Activated CD8-positive, alpha-beta memory T cell treated with anti-CD3 and anti-CD28 coated beads for 4 hours (primary cell): ENCODE measurements around the gene P4HA2.

Experiments
- DNase-seq, 2 donors: peaks; one replicate each; pipeline ENCODE4 v3.0.0-alpha.2; 2020; ENCODE audit warnings: low read depth in 2 of 2

P4HA2 gene

DNA sequence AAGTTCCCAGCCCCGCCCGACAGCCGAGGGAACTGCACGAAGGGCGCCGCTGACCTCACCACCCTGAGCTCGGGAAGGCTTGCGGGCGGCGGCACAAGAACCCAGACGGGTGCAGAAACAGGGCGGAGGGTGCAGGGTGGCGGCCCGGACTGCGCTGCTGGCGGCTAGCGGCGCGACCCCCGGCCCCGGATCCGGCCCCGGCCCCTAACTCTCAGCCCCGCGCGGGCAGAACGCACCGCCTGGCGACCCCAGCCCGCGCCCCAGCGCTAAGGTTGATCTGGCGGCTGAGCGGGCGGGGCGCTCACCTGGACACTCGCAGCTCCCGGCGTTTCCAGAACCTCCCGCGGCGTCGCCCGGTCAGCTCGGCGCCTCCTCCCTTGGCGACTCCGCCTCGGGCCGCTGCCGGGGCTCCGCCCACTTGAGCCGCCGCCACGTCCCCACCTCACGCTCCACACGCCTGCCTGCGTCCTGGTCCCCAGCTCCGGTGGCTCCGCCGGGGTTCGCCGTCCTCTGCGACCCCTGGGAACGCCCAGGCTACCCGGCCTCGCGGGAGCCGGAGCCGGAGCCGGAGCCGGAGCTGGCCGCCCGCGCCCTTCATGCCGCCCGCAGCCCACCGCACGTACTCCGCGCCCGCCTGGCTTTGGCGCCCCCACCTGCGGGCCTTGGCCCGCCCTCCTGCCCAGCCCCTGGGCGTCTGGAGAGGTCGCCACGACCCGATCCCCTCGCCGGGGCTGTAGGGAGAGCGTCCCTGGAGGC lies at the start of gene P4HA2:
Gene P4HA2 (minus strand): TSS at position 369 of the 756 bp plus-strand sequence. CDS start 9,227 bp downstream, outside the sequence.
- no peak for DNase-seq

DNA sequence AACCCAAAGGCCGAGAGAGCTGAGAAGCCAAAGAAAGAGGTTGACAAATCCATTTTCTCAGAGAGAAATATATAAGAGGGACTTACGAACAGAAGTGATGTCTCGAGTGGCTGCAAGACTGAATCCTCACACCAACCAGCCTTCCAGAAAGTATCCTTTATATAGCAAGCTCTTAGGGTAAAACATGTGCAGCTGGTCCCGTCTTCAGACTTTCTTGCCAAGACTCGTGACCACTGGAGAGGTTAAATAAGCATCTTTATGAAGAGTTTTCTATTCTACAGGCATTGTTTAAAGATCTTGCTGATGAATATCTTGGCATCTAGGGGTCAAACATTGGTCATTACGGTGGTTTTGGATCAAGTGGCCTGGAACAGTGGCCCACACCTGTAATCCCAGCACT lies 49.6 kb upstream of the P4HA2 start:
- no peak for DNase-seq

DNA sequence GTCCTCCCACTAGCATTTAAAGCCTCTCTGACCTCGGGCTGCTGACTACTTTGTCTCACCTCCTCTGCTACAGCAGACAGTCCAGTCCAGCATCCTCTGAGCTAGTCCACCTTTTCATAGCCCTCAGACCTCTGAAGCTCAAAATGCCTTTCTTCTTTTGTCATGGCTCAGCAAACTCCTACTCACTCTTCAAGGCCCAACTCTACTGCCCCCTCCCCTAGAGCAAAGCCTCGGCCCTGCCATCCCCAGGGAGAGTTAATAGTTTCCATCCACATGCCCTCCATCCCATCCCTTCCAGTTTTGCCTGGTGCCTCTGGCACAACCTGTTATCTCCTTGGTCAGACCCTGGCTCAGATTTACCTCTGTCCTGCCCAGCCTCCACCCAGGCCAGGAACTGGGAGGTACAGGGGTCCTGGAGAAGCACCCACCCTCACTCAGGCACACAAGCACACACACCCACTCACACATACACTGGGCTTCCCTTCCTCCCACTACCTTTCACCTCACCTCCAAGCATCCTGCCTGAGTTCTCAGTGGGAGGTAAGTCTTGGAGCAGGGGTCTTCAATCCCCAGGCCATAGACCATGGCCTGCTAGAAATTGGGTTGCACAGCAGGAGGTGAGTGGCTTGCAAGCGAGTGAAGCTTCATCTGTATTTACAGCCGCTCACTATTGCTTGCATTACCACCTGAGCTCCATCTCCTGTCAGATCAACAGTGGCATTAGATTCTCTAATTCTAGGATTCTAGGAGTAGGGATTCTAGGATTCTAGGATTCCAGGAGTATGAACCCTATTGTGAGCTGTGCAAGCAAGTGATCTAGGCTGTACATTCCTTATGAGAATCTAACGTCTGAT lies 47.9 kb upstream of the P4HA2 start:
- DNase-seq: no peak

DNA sequence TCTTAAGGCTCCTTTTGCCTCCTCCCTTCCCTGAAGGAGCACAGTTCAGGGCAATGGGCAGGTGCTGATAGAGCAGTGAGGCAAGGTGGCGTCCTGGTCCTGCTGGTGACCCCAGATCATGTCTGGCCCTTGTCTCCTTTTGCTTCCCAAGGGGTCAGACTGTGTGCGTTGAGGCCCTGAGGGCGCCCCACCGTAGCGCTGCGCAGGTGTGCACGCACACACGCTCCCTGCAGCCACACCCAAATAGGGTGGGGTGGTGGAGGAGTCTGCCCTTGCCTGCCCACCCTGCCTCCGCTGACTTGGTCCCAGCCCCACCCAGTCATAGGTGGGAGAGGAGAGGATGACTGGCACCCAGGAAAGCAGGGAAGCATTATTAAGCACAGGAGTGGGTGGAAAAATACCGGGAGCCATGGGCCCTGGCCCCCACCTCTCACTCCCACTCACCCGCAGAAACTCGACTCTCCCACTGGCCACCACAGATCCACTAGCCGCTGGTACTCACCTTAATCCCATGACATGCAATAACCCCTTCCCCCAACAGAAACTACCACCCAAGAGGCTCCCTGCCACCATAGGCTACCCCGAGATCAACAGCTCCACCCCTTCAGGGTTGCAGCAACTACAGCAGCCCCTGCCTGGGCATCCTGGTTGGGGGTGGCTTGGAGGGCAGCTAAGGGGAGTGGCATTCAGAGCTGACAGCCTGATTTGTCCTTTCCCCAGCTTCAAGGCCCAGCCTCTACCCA lies 46.6 kb upstream of the P4HA2 start:
- DNase-seq: no peak

DNA sequence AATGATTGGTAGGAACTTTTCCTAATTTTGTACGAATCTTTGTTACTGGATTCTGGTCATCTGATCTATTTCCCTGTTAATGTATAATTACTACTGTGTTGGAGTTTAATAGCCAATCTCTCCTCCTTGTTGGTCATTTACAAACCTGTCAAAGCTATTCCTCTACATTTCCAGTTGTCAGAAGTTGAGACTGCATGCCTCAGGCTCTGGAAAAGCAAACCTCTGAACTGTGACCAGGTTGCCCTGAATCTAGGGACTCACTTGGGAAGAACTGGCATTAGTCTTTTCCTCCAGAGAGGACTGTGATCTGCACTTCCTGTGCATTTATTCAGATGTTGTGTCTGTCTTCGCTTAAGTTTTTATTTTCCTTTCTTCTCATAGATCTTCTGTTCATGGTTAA lies 46.0 kb upstream of the P4HA2 start:
- DNase-seq: no peak

DNA sequence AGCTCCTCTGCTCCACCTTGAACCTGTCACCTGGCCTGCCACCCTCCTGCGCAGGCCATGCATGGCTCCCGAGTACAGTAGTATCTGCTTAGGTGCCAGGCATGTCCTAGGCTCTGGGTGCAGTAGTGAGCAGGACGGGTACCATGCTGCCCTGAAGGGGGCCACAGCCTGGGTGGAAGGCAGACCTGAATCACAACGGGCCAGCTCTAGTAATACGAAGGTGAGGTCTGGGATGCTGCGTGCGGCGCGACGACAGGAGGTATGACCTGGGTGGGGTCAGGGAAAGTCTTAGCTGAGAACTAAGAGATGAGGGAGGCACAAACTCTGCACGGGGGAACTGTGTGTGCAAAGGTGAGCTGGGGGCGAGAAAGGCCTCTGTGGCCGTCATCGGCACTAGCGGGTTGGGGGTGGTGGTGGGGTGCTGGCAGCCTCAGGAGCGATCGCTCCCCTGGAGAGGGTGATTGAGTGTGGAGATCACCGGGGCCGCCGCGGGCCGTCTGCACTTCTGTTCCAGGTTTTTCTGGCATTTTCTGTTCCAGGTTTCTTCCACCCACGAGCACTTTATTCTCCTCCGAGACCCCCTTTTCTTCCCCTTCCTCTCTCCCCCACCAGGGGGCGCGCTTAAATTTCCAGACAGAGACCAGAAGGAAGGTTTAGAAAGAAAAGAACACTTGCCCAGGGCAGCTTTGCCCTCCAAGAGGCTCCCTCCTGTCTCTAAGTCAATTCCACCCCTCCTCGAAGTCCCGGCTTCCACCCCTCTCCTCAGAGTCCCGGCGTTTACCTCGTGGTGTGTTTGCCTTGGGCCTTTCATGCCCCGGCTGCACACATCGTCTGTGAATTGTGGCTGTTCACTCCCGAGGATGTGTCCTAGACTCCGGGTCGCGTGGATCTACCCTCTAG lies 44.9 kb upstream of the P4HA2 start:
- peak; percentile 39 to 50 for DNase-seq

DNA sequence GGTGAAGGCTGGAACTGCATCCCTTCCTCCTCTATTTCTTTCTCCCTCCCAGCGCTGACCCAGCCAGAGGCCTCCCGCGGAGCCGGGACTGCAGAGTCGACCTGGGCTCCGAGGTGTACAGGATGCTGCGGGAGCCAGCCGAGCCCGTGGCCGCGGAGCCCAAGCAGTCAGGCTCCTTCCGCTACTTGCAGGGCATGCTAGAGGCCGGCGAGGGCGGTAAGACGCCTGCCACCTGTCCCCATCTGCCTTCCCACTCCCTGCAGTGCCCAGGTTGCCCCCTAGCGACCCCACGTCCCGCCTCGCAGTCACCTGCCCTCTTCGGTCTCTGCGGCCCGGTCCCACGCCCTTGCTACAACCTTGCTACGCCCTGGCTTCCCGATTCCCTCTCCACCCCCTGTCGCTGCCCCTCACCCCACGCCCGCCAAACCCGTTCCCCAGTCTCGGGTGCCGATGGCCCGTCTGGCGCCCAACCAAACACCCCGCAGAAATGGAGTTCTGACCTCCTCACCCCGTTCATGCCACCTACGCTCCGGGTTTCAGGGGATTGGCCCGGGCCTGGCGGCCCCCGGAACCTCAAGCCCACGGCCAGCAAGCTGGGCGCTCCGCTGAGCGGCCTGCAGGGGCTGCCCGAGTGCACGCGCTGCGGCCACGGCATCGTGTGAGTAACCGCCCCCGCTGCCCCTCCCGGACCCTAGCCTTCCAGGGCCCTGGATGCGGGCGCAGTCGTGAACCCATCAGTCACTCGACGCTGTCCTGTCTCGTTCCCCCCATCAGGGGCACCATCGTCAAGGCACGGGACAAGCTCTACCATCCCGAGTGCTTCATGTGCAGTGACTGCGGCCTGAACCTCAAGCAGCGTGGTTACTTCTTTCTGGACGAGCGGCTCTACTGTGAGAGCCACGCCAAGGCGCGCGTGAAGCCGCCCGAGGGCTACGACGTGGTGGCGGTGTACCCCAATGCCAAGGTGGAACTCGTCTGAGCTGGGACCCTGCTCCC lies 43.9 kb upstream of the P4HA2 start:
- no peak for DNase-seq

DNA sequence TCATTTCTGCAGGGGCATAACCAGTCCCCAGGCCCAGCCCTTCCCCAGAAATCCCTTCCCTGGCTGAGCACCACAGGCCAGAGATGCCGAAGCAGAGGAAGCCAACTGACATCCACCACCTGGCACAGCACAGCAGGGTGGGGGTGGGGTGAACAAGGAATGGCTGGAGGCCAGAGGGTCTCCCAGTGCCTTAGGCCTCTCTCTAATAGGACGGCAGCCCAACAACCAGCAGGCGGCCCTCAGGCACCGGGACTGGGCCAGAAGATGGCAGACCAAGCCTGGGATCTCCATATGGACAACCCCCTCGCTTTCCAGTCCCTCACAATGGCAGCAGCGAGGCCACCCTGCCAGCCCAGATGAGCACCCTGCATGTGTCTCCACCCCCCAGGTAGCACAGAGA lies 43.1 kb upstream of the P4HA2 start:
- no peak for DNase-seq

DNA sequence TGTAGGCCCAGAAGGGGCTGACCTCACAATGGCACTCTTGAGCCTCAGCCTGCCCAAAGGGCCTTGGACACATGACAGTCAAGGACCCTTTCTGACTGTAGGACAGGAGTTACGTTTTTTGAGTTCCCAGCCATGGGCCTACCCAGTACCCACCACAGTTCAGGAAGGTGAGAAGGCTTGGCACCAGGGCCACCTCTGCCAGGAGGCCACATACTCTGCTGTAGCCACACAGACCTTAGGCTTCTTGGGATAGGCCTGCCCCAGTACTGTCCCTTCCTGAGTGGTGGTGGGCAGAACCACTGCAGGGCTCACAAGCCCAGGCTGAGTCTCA lies 42.6 kb upstream of the P4HA2 start:
- DNase-seq: no peak

DNA sequence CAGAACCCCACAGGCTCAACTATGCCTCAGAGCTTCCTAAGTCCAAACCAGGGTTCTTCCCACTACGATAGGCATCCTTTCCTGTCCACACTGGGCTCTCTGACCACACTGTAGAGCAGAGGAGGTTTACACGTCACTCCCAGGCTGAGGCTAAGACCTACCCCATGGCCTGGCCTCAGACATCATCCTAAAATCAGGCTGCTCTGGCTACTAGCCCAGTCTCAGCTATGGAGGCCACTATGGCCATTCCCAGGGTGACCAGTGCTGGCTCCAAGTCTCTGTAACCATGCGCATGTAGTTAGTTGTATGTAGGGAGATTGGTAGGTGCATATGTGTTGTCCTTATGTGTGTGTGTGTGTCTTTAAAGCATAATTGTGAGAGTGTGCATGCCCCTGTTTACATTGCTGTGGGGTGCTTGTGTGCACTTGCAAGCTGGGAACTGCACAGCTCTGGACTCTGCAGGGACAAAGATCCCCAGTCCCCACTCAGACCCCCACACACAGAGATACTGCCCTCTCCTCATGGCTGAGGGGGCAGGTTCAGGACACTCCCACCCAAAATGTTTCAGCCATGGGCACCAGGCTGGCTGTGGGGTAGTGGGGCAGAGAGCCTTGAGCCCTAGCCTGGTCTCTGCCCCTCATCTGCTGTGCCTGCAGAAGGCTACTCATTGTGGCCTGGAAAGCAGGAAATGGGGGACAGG lies 42.1 kb upstream of the P4HA2 start:
- no peak for DNase-seq

DNA sequence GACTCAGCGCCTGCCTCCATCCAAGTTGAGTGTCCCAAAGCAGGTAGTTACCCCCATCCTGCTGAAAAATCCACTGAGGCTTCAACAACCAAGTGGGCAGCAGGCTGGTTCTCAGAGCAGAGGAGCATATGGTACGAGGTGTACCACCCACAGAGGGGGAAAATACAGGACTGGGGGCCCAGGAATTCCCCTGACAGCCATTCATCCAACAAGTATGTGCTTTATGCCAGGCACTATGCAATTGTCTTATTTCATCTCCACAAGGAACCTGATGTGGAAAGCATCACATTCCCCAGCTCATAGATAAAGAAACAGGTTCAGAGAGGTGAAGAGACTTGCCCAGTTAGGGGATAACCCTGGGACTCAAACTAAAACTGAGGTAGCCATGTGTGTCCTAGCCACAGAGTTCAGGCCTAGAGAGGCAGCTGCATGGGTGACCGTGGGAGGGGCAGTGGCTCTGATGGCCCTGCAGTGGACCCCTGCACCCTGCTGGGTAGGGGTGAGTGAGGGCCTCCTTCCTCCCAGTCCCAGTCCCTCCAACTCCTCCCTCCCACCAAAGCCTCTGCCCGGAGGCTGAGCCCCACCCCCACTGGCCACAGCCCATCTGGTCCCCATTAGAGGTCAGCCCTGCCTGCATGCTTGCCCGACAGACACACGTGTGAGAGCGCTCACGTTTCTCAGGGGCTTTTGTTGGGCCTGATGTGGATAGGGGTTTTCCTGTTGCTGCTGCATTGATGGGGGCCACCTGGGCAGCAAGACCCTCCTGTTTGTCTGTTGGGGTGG lies 41.3 kb upstream of the P4HA2 start:
- DNase-seq: no peak

DNA sequence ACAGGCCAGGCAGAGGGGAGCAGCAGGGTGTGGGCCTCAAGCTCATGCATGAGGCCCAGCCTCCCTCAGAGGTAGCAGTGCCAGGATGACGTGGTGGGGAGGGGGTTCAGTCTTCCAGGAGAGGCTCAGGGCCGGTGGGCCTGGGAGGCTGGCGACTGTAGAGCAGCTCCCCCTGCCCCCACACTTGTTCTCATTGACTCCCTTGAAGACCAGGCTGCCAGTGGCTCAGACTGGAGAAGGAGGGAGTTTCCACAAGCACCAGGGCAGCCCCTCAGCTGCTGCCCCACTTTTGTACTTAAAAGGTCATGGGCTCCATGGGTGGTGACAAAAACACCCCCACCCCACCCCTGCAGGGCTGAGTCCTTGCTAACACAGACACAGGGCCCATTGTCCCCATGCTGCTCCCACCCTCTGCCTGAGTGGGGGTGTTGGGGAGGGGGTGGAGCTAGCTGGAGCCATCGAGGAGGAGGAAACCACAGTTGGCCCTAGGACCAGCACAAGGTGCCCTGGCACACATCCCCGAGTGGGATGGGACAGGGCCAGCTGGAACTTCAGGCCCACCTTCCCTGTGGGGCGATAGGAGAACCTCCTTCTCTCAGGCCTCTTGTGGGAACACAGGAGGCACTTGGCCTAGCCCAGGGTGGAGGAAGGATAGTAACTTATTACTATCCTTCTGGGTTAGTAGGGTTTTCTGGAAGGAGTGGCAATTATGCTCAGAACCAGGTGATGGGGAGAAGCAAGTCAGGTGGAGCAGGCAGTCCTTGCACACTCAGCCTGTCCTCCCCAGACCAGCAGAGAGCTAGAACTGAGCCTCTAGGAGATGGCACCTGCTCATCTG lies 40.5 kb upstream of the P4HA2 start:
- DNase-seq: no peak

DNA sequence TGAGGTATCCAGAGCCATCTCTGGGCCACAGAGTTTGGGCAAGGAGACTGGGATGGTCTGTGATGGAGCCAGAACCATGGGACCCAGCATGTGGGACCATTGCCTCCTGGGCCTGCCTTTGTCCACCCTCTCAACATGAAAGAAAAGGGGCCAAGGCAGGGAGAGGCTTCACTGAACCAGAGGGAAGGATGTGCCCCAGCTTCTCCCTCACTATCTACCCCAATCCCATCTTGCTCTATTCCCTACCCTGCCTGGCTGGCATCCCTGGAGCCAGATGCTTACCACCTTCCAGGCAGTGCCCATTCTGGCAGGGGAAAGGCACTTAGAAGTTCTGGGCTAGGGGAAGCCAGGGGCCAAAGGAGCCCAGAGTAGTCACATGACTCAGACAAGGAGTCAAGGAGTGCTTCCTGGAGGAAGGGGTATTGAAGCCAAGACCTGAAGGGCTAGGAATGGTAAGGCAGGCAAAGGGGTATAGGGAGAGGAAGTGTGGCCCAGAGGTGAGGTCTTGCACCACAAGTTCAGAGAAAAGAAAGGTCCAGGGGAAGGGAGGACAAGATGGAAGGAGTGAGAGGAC lies 39.6 kb upstream of the P4HA2 start:
- no peak for DNase-seq

DNA sequence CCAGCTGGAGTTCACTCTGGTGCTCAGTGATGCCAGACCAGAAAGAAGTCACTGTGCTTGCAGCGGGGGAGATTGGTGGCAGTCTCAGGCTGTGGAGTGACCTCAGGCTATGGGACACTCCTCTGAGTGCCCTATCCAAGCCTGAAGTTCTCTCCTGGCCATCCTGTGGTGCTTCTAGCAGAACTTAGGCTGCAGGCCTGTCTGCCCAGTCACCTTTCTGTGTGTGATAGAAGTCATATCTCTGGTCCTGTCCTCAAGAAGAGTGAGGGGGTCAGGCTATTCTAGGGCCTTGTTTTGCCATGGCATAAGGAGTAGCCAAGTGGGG lies 39.1 kb upstream of the P4HA2 start:
- no peak for DNase-seq

DNA sequence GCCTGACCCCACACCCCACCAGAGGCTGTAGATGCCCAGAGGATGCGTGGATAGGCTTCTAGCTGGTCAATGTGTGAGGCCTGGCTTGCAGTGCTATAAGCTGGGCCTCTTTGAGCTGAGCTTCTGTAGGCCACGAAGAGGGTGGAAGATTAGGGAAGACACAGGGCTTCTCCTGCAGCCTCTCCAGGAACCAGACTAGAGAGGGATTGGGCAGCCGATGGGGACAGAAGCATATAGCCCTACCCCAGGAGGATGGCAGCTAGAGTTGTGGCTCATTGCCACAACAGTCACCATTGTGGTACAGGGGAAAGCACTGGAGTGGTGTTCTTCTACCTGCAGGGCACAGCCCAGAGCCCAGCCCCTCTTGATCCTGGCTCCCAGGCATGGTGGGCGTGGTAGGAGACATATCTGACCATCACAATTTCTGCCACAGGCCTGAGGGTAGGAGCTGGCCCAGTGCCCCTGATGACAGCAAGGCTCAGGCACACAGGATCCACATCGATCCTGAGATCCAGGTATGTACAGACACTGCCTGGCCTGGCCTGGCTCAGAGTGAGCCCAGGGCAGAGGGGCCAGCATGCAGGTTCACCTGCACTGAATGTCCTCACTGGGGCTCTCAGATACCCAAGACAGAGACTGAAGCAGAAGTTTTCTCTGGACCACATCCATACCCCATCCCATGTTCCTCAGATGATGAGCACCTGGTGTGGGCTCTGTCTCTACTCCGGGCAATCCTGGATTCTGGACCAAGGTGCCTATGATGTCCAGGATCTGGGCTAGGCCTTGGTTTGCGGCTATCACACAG lies 38.6 kb upstream of the P4HA2 start:
- no peak for DNase-seq

DNA sequence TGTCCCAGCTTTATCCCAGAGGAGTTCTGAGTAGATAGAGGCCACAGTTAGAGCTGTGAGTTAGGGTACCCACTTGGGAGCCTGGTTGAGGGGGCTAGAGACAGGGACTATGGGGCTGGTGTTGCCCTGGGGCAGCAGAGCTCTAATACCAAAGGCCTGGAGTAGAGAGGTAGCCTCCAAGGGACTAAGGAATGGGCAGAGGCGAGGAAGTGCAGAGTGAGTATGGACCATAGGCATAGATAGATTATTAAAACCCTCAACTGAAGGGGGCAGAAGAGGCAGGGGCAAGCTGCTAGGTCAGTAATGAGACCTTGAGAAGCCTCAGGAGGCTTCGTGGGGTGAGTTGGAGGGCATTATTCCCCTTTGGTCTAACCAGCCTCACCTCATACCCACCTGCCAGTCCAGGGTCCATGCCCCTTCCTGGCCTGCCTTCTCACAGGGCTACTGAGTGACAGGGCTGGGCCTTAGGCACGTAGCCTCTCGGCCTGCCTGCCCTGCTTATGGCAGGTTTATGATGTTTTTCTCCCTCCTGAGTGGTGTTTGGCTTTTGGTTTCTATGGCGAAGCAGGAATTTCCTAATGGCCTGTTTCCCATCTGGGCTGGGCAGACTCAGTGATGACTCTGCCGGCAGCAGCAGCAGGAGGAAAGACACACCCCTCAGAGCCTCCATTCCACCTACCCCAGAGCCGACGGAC lies 37.8 kb upstream of the P4HA2 start:
- no peak for DNase-seq
